Breast epithelium (tissue), 3 donors: Measurements from ENCODE around the gene SETD7.

Source experiments
- CTCF ChIP-seq, 3 donors: fragments of 450-650 bp; IDR thresholded peaks; one replicate each; pipeline ENCODE4 v1.5.1; 2016 to 2017; ENCODE audit warnings: antibody characterized with exemption in 3 of 3, mild to moderate bottlenecking in 3 of 3, moderate library complexity in 3 of 3
- POLR2A ChIP-seq: fragments of 450-650 bp; IDR thresholded peaks from one replicate; pipeline ENCODE4 v1.6.1; 2016; ENCODE audit warnings: antibody characterized with exemption, mild to moderate bottlenecking, moderate library complexity
- POLR2AphosphoS5 ChIP-seq, 3 donors: sonication (generic); formaldehyde crosslinking; IDR thresholded peaks; one replicate each; pipeline ENCODE4 v1.6.1; 2017; ENCODE audit warnings: antibody characterized with exemption in 3 of 3

GRCh38 chr4:139501527-139501926 is 54.5 kb downstream of the SETD7 start:
- no peak for TF ChIP-seq POLR2A
- no peak for TF ChIP-seq CTCF (IDR thresholded peaks at IDR 0.05)
- TF ChIP-seq POLR2AphosphoS5 (IDR thresholded peaks at IDR 0.05) = no peak
